Stomach (tissue), 4 donors: Measurements from ENCODE around the gene GCAT.

Experiments used
- EP300 ChIP-seq: sonication (generic); formaldehyde crosslinking; IDR thresholded peaks from one replicate; pipeline ENCODE4 v1.6.1; 2017; ENCODE audit warnings: antibody characterized with exemption
- TF ChIP-seq, protein P1 (sequence below), 7 experiments: fragments of 450-650 bp in 4 of 7; fragments of 200-600 bp in 3 of 7; sonication (generic) in 3 of 7; IDR thresholded peaks; one replicate each; pipeline ENCODE4 v1.5.1; 2016 to 2019; ENCODE audit warnings: antibody characterized with exemption in 7 of 7, control low read depth in 2 of 7, mild to moderate bottlenecking in 1 of 7

DNA sequence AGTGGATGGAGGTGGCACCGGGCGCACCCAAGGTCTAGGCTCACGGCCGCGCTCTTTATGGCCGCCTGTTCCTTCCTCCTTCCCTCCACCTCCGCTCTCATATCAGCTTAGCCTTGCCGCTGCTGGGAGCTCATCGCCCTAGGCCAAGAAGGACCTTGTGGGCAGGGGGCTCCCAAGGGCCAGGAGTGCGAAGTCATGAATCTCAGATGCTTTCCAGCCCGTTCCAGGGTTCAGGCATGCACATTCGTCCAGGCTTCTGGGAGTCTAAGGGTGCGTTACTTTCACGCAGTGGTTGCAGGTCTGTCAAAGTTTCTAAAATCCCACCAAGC is 11.3 kb downstream of the GCAT start:
- TF ChIP-seq, protein P1, sequence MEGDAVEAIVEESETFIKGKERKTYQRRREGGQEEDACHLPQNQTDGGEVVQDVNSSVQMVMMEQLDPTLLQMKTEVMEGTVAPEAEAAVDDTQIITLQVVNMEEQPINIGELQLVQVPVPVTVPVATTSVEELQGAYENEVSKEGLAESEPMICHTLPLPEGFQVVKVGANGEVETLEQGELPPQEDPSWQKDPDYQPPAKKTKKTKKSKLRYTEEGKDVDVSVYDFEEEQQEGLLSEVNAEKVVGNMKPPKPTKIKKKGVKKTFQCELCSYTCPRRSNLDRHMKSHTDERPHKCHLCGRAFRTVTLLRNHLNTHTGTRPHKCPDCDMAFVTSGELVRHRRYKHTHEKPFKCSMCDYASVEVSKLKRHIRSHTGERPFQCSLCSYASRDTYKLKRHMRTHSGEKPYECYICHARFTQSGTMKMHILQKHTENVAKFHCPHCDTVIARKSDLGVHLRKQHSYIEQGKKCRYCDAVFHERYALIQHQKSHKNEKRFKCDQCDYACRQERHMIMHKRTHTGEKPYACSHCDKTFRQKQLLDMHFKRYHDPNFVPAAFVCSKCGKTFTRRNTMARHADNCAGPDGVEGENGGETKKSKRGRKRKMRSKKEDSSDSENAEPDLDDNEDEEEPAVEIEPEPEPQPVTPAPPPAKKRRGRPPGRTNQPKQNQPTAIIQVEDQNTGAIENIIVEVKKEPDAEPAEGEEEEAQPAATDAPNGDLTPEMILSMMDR (IDR thresholded peaks at IDR 0.05) = no peak
- TF ChIP-seq EP300 = no peak
